ENCODE results near the gene DOC2A. TPM values are rescaled to one million over a fixed set of nuclear protein-coding genes. Genes with fewer than 3 reads are reported as not detected.
"Not testable (repeated sequence)": the region's sequence is repeated elsewhere in the genome, so short reads cannot be mapped to it uniquely, and the experiment has no call there.

DOC2A gene
- total and polyA plus RNA-seq, 10 of the 15 experiments (the other 5 are each of a cell fraction or from before 2014, with no cell fraction given) = 0.06 to 0.17 (median 0.12) TPM; not detected in 6

DNA sequence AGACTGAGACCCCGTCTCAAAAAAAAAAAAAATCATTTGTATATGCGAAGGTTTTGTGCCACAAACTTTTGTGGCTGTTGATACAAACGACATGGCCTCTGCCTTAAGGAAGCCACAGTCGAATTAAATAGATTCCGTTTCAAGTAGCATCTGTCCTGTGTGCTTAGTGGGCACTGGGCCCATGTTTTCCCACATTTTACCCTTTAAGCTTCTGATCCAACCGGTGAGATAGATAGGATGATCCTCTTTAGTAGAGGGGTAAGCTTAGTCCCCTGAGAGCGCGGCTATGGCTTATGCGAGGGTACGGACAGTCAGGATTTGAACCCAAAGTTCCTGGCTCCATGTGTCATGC lies 49.7 kb downstream of the DOC2A start:
- no peaks in the 10 kb centered on the region for H3K36me3 ChIP-seq (ENCODE audit: control insufficient read depth in 2 of 2, insufficient read depth in 2 of 2, low read length in 1 of 2)
- H3K4me1 ChIP-seq (ENCODE audit: control insufficient read depth, insufficient read depth, low read length) = peaks cover 2% of the 10 kb centered on the region; the same call in 1 of the 2 replicates
- WGBS (ENCODE audit: insufficient coverage, insufficient replicate concordance, low lambda C conversion rate, missing lambda C conversion rate) = 80% methylated on average over 10 of the region's 10 CpGs
- peak overlapping the region; percentile 68 for H3K4me3 ChIP-seq
- peak overlapping the region; percentile 79 for H3K9ac ChIP-seq (ENCODE audit: control insufficient read depth, insufficient read depth, low read length)
- no peaks in the 10 kb centered on the region for H3K9me3 ChIP-seq (replicated peaks; ENCODE audit: control insufficient read depth, insufficient read depth, low read length)
- TF ChIP-seq SP1 (IDR thresholded peaks at IDR 0.05; ENCODE audit: low read depth, low read length) (no peak), CREB1 (IDR thresholded peaks at IDR 0.05; ENCODE audit: low read depth) (no peak), HDGF (IDR thresholded peaks at IDR 0.05) (no peak)
- no peak for ATAC-seq
- no peak for DNase-seq (ENCODE audit: low read depth, low spot score)
- POLR2A ChIA-PET = interaction anchor here (0.6 to 3.4 kb wide), 4 partner anchors 13 to 137 kb away, joined by 3 to 53 read pairs (median 8); partner anchors contain the start of genes HIRIP3, INO80E, KCTD13 and TAOK2
- SMC1A ChIA-PET (ENCODE audit: uncharacterized antibody, unreplicated experiment) = interaction anchor here (0.7 to 2.7 kb wide), 5 partner anchors 12 to 112 kb away, joined by 3 to 20 read pairs (median 4); partner anchors contain the start of gene TAOK2
- CTCF ChIA-PET = interaction anchor here (0.8 to 3.3 kb wide), 9 partner anchors 12 to 141 kb away, joined by 3 to 21 read pairs (median 4); partner anchors contain the start of genes KCTD13, MVP and TAOK2
- BruUV-seq (replicated peaks) = no TSS peak
- H3K27ac ChIP-seq (ENCODE audit: control insufficient read depth, insufficient read depth) = no peak overlapping the region
- H4K20me1 ChIP-seq (ENCODE audit: control insufficient read depth, insufficient read depth) = no peaks in the 10 kb centered on the region
- no peaks in the 10 kb centered on the region for H3K27me3 ChIP-seq (replicated peaks in 1 of 2; ENCODE audit: control insufficient read depth in 2 of 2, insufficient read depth in 2 of 2, low read length in 1 of 2)
- in situ Hi-C loops (cut with MboI) (no loop called here), intact Hi-C loops (cut with micrococcal nuclease; ENCODE audit: unreplicated experiment) (loop anchor here (5.0 kb wide), 1 partner anchor 34 kb away; the partner anchor contains the start of gene KCTD13)
- peak overlapping the region; percentile 92 for H3K4me2 ChIP-seq (ENCODE audit: control insufficient read depth, insufficient read depth)
- H2AFZ ChIP-seq (ENCODE audit: control insufficient read depth, low read depth, low read length) = peak overlapping the region; percentile 100
- RAD21 ChIA-PET (ENCODE audit: unreplicated experiment) = interaction anchor here (0.8 to 3.8 kb wide), 4 partner anchors 13 to 222 kb away, joined by 3 to 19 read pairs (median 6); partner anchors contain the start of genes KCTD13 and TAOK2
- peaks cover 4% of the 10 kb centered on the region; the same call in 1 of the 2 replicates for H3K79me2 ChIP-seq (ENCODE audit: control insufficient read depth, insufficient read depth, low read length)
- FAIRE-seq = no peak

DNA sequence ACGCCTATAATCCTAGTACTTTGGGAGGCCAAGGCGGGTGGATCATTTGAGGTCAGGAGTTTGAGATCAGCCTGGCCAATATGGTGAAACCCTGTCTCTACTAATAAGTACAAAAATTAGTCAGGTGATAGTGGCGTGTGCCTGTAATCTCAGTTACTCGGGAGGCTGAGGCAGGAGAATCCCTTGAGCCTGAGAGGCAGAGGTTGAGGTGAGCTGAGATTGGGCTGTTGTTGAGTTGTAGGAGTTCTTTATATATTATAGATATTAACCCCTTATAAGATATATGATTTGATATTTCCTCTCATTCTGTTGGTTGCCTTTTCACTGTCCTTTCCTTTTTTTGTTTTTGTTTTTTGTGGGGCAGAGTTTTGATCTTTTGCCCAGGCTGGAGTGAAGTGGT lies 51.0 kb downstream of the DOC2A start:
- DNase-seq (ENCODE audit: low read depth, low spot score); CTCF ChIA-PET; SMC1A ChIA-PET (ENCODE audit: uncharacterized antibody, unreplicated experiment); H3K9ac ChIP-seq (ENCODE audit: control insufficient read depth, insufficient read depth, low read length); H3K4me2 ChIP-seq (ENCODE audit: control insufficient read depth, insufficient read depth); H3K9me3 ChIP-seq (replicated peaks; ENCODE audit: control insufficient read depth, insufficient read depth, low read length); BruUV-seq (replicated peaks); H3K36me3 ChIP-seq (ENCODE audit: control insufficient read depth in 2 of 2, insufficient read depth in 2 of 2, low read length in 1 of 2); H4K20me1 ChIP-seq (ENCODE audit: control insufficient read depth, insufficient read depth); H3K4me3 ChIP-seq; in situ Hi-C loops (cut with MboI); H3K27me3 ChIP-seq (replicated peaks in 1 of 2; ENCODE audit: control insufficient read depth in 2 of 2, insufficient read depth in 2 of 2, low read length in 1 of 2); H3K79me2 ChIP-seq (ENCODE audit: control insufficient read depth, insufficient read depth, low read length); H3K4me1 ChIP-seq (ENCODE audit: control insufficient read depth, insufficient read depth, low read length); RAD21 ChIA-PET (ENCODE audit: unreplicated experiment); FAIRE-seq; H3K27ac ChIP-seq (ENCODE audit: control insufficient read depth, insufficient read depth); H2AFZ ChIP-seq (ENCODE audit: control insufficient read depth, low read depth, low read length); ATAC-seq: not testable (repeated sequence)
- POLR2A ChIA-PET = interaction anchor here (3.4 kb wide), 1 partner anchor 14 kb away, joined by 53 read pairs; the partner anchor contains the start of gene TAOK2
- 63% methylated on average over 4 of the region's 4 CpGs for WGBS (ENCODE audit: insufficient coverage, insufficient replicate concordance, low lambda C conversion rate, missing lambda C conversion rate)
- intact Hi-C loops (cut with micrococcal nuclease; ENCODE audit: unreplicated experiment) = loop anchor here (5.0 kb wide), 1 partner anchor 33 kb away; the partner anchor contains the start of gene KCTD13

All from GM12878 (cell line).